Measurements from ENCODE around the gene SUCLA2.

Gene SUCLA2

GRCh38 chr13:47901441-47901840 lies 99.6 kb downstream of the SUCLA2 start:
- no peak for DNase-seq (ENCODE audit: low spot score)

- no peak for DNase-seq (ENCODE audit: low spot score)
Measured at GRCh38 chr13:47898080-47898479, 103.0 kb downstream of the SUCLA2 start.

GRCh38 chr13:47897411-47898050 lies 103.5 kb downstream of the SUCLA2 start:
- DNase-seq (ENCODE audit: low spot score): no peak

- no peak for DNase-seq (ENCODE audit: low spot score)
Measured at GRCh38 chr13:47896546-47896945, 104.5 kb downstream of the SUCLA2 start.

GRCh38 chr13:47896111-47896510 lies 105.0 kb downstream of the SUCLA2 start:
- no peak for DNase-seq (ENCODE audit: low spot score)

GRCh38 chr13:47893527-47893926 lies 107.5 kb downstream of the SUCLA2 start:
- DNase-seq (ENCODE audit: low spot score): no peak

Data from pons (tissue), 1 donor.